ENCODE measurements around the gene LRRC23. TPM values are rescaled to one million over a fixed set of nuclear protein-coding genes. Genes with fewer than 3 reads are reported as not detected.

Gene LRRC23
- total RNA-seq, 6 experiments from 2014 or later: 5.5 to 7.9 (median 6.6) TPM

- DNase-seq: no peak
- no peaks in the 10 kb centered on the region for H3K9me3 Mint-ChIP-seq
- peaks cover 5% of the 10 kb centered on the region; the same call in 1 of the 2 replicates for H3K36me3 Mint-ChIP-seq (ENCODE audit: low read depth)
- H3K4me1 Mint-ChIP-seq (ENCODE audit: low read depth): peaks cover 7% of the 10 kb centered on the region; the same call in 1 of the 2 replicates
- H3K4me3 Mint-ChIP-seq: no peak overlapping the region
- peaks cover 2% of the 10 kb centered on the region for H3K27me3 Mint-ChIP-seq (ENCODE audit: insufficient read depth)
- TF ChIP-seq CTCF (IDR thresholded peaks at IDR 0.05): no peak
- no peak overlapping the region for H3K27ac Mint-ChIP-seq
Observed at GRCh38 chr12:6951551-6952120, 47.0 kb downstream of the LRRC23 start.

GRCh38 chr12:6952121-6952862, 47.7 kb downstream of the LRRC23 start:
- Mint-ChIP-seq H3K27ac (no peak overlapping the region), H3K4me3 (no peak overlapping the region), H3K36me3 (ENCODE audit: low read depth) (no peaks in the 10 kb centered on the region), H3K27me3 (ENCODE audit: insufficient read depth) (peaks cover 2% of the 10 kb centered on the region), H3K9me3 (no peaks in the 10 kb centered on the region), H3K4me1 (ENCODE audit: low read depth) (peaks cover 7% of the 10 kb centered on the region; the same call in 1 of the 2 replicates)
- no peak for TF ChIP-seq CTCF (IDR thresholded peaks at IDR 0.05)
- no peak for DNase-seq

GRCh38 chr12:6952863-6953441, 48.3 kb downstream of the LRRC23 start:
- H3K27ac Mint-ChIP-seq: no peak overlapping the region

GRCh38 chr12:6953442-6954315, 49.1 kb downstream of the LRRC23 start:
- Mint-ChIP-seq H3K27ac (no peak overlapping the region), H3K27me3 (ENCODE audit: insufficient read depth) (peaks cover 2% of the 10 kb centered on the region), H3K4me1 (ENCODE audit: low read depth) (peaks cover 7% of the 10 kb centered on the region; the same call in 1 of the 2 replicates), H3K9me3 (no peaks in the 10 kb centered on the region), H3K4me3 (no peak overlapping the region), H3K36me3 (ENCODE audit: low read depth) (no peaks in the 10 kb centered on the region)
- DNase-seq: no peak
- no peak for TF ChIP-seq CTCF (IDR thresholded peaks at IDR 0.05)

More at GRCh38 chr12:6952863-6953441, 48.3 kb downstream of the LRRC23 start:
- Mint-ChIP-seq H3K4me1 (ENCODE audit: low read depth) (peaks cover 7% of the 10 kb centered on the region; the same call in 1 of the 2 replicates), H3K27me3 (ENCODE audit: insufficient read depth) (peaks cover 2% of the 10 kb centered on the region), H3K9me3 (no peaks in the 10 kb centered on the region), H3K4me3 (no peak overlapping the region), H3K36me3 (ENCODE audit: low read depth) (no peaks in the 10 kb centered on the region)
- no peak for TF ChIP-seq CTCF (IDR thresholded peaks at IDR 0.05)
- no peak for DNase-seq

Measured in HFFc6 (cell line).